GM21381 (cell line): ENCODE results near the gene APBA2.

ENCODE experiments used
- ATAC-seq: cut with Tn5 transposase; IDR thresholded peaks from one replicate; pipeline ENCODE4 v1.9.1; 2021; ENCODE audit warnings: mild to moderate bottlenecking, moderate library complexity; ENCODE audit not compliant: unreplicated experiment

Gene APBA2

GRCh38 chr15:28914046-28914445, 28.3 kb downstream of the APBA2 start:
- no peak for ATAC-seq

- no peak for ATAC-seq
Measured at GRCh38 chr15:28914483-28915023, 28.8 kb downstream of the APBA2 start.

- ATAC-seq, result no peak
Measured at GRCh38 chr15:28915041-28915810, 29.5 kb downstream of the APBA2 start.

- no peak for ATAC-seq
Measured at GRCh38 chr15:28915935-28916334, 30.2 kb downstream of the APBA2 start.

- no peak for ATAC-seq
Measured at GRCh38 chr15:28917791-28918140, 32.0 kb downstream of the APBA2 start.

GRCh38 chr15:28918141-28918983, 32.6 kb downstream of the APBA2 start:
- no peak for ATAC-seq

- ATAC-seq, result no peak
Measured at GRCh38 chr15:28919201-28919635, 33.4 kb downstream of the APBA2 start.

- no peak for ATAC-seq
Measured at GRCh38 chr15:28919679-28920655, 34.2 kb downstream of the APBA2 start.

GRCh38 chr15:28920781-28921331, 35.1 kb downstream of the APBA2 start:
- ATAC-seq, result no peak

GRCh38 chr15:28921336-28921735, 35.6 kb downstream of the APBA2 start:
- no peak for ATAC-seq

- no peak for ATAC-seq
Measured at GRCh38 chr15:28921919-28922706, 36.3 kb downstream of the APBA2 start.

GRCh38 chr15:28922707-28923012, 36.9 kb downstream of the APBA2 start:
- ATAC-seq, result no peak

GRCh38 chr15:28923726-28924280, 38.0 kb downstream of the APBA2 start:
- no peak for ATAC-seq

GRCh38 chr15:28927043-28927442, 41.3 kb downstream of the APBA2 start:
- no peak for ATAC-seq

GRCh38 chr15:28929200-28929599, 43.4 kb downstream of the APBA2 start:
- ATAC-seq, result no peak

GRCh38 chr15:28930011-28930410, 44.2 kb downstream of the APBA2 start:
- no peak for ATAC-seq

GRCh38 chr15:28930476-28931291, 44.9 kb downstream of the APBA2 start:
- no peak for ATAC-seq

GRCh38 chr15:28931828-28932227, 46.1 kb downstream of the APBA2 start:
- no peak for ATAC-seq

- ATAC-seq, result no peak
Measured at GRCh38 chr15:28932361-28932760, 46.6 kb downstream of the APBA2 start.
